GM18508 (cell line): ENCODE data around the gene DOCK10.

Experiments used
- ATAC-seq: cut with Tn5 transposase; IDR thresholded peaks from one replicate; pipeline ENCODE4 v1.9.1; 2021; ENCODE audit warnings: moderate number of reproducible peaks; ENCODE audit not compliant: insufficient read depth, unreplicated experiment

Gene DOCK10

GRCh38 chr2:225042800-225043167 is 516 bp upstream of the DOCK10 start:
- no peak for ATAC-seq

- peak; percentile 67 for ATAC-seq
Observed at GRCh38 chr2:225041207-225041850, 939 bp downstream of the DOCK10 start.

GRCh38 chr2:225040856-225041206 is 1.4 kb downstream of the DOCK10 start:
- ATAC-seq = peak; percentile 9

GRCh38 chr2:225040142-225040541 is 2.1 kb downstream of the DOCK10 start:
- ATAC-seq = no peak

- no peak for ATAC-seq
Observed at GRCh38 chr2:225038231-225038523, 4.1 kb downstream of the DOCK10 start.

GRCh38 chr2:225037415-225038230 is 4.6 kb downstream of the DOCK10 start:
- no peak for ATAC-seq

GRCh38 chr2:225036431-225036830 is 5.8 kb downstream of the DOCK10 start:
- no peak for ATAC-seq

GRCh38 chr2:225033440-225034318 is 8.6 kb downstream of the DOCK10 start:
- ATAC-seq = no peak

GRCh38 chr2:225032246-225032645 is 10.0 kb downstream of the DOCK10 start:
- no peak for ATAC-seq

- ATAC-seq = no peak
Observed at GRCh38 chr2:225031599-225031998, 10.7 kb downstream of the DOCK10 start.

- no peak for ATAC-seq
Observed at GRCh38 chr2:225030893-225031292, 11.4 kb downstream of the DOCK10 start.

- no peak for ATAC-seq
Observed at GRCh38 chr2:225030203-225030602, 12.1 kb downstream of the DOCK10 start.

GRCh38 chr2:225028572-225028971 is 13.7 kb downstream of the DOCK10 start:
- no peak for ATAC-seq

- no peak for ATAC-seq
Observed at GRCh38 chr2:225027061-225027762, 15.1 kb downstream of the DOCK10 start.

GRCh38 chr2:225025917-225026571 is 16.2 kb downstream of the DOCK10 start:
- no peak for ATAC-seq

GRCh38 chr2:225022188-225022587 is 20.1 kb downstream of the DOCK10 start:
- ATAC-seq = no peak

- no peak for ATAC-seq
Observed at GRCh38 chr2:225020168-225020849, 22.0 kb downstream of the DOCK10 start.

GRCh38 chr2:225019105-225019504 is 23.2 kb downstream of the DOCK10 start:
- no peak for ATAC-seq

GRCh38 chr2:225017713-225018112 is 24.6 kb downstream of the DOCK10 start:
- ATAC-seq = no peak
